Stimulated activated CD4-positive, alpha-beta T cell treated with anti-CD3 and anti-CD28 coated beads, Interleukin-12 subunit alpha, Interleukin-12 subunit beta, amount 100 ng/mL, for 24 hours (primary cell): Measurements from ENCODE around the gene ARMC9.
"Not testable (repeated sequence)": the region's sequence is repeated elsewhere in the genome, so short reads cannot be mapped to it uniquely, and the experiment has no call there.

Experiments used
- DNase-seq, 2 experiments: peaks; one replicate each; pipeline ENCODE4 v3.0.0-alpha.2; 2020; ENCODE audit warnings: low read depth in 2 of 2

ARMC9 gene

DNA sequence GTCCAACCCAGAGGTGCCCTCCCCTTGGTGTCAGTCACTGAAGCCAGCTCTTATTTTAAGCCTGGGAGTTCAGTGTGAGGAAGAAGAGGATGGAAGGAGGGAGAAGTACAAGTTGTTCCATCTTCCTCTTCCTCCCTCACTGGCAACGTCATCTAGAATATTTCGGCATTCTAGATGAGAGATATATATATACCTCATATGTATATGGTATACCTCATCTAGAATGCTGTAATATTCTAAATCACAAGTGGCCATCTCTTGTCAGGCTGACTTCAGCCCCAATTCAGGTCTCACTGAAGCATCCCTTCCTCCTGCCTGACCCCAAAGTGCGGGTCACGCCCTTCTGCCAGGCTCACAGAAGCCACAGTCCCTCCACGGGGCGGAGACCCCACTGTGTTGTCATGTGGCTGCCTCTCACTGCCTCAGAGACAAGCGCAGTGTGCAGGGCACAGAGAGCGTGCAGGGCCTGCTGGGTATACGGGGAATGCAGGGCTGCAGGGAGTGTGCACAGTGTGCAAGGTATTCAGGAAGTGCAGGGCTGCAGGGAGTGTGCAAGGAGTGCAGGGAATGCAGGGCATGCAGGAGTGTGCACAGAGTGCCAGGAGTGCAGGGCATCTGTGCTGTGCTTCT, 164.2 kb downstream of the ARMC9 start:
- DNase-seq, result no peak

- no peak for DNase-seq
Observed at GRCh38 chr2:231364061-231364460, 165.6 kb downstream of the ARMC9 start.

DNA sequence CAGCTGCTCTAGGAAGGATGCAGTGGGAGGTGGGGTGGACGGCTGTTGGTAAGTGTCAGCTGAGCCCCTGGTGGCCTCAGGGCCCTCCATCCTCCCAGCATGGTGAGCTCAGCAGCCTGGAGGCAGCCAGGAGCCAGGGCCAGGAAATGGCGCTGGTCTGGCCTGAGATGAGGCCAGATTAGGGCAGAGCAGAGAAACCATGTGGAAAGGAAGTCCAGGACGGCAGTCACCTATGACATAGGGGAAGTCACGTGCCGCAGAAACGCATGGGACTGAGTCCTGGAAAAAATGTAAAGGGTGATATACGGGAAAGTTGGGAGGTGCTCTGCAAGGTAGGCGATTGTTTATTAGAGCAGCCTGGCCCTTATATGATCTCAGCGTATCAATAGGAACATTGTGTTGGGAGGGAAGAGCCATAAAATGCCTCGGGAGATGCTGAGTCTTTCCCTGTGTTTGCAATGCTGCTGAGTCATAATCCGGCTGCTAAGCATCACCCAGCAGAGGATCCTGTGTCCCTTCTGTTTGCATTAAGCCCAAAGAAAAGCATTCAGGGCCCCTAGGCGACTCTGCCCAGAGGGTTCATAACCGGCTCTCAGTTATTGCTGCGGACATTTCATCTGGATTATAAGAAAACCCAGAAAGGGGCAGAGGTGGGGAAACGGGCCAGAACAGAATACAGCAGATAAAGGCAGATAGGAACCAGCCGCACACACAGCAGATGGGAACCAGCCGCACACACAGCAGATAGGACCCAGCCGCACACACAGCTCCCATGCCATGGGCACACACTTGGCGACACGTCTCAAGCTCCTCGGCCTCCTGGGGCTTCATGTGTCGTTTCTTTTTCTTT, 166.8 kb downstream of the ARMC9 start:
- DNase-seq, result no peak

DNA sequence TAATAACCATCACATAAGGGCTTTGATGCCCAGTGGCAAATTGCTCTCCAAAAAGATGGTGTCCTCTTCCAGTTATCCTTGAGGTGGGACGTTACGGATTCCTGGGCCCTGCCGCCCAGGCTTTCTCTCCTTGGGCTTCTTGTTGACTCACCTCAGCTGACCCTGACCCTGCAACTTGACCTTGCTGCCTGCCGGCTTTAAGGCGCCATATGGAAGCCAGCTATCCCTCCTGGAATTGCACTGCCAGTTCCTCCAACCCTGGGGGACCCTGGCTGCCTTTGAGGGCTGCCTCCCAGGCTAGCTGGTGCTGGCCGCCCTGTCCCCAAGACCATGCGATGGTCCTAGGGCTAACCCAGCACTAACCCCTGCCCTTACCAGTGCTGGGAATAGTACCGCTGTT, 168.7 kb downstream of the ARMC9 start:
- DNase-seq, result no peak

GRCh38 chr2:231369580-231370428, 171.4 kb downstream of the ARMC9 start:
- DNase-seq, result no peak

- DNase-seq, result no peak
Observed at GRCh38 chr2:231370429-231370748, 172.0 kb downstream of the ARMC9 start.

DNA sequence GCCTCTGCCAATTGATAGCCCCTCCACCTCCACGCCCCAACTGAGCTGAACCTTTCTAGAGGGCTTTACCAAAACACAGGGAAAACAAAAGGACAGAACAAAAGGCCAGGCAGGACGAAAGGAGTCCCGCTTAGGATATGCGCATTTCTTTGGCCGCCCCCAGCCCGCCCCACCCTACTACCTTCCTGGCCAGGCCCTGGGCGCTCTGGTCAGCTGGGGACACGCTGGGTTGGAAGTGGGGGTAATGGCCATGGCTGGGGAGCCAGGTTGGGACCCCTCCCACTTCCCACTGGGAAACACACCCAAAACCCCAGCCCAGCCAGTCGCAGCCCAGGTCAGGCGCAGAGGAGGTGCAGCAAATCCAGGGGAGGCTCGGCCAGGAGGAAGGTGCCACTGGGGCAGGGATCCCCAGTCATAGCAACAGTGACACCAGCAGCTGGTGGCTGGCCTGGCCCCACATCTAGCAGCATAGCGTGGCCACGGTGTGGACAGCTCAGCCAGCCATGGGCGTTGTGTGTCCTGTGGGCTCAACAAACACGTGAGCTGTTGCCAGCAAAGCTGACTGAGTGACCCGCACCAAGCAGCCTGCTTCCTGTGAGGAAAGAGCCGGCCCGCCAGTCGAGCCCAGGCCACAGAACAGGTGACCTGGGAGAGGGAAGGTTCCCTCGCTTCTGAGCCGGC, 172.5 kb downstream of the ARMC9 start:
- no peak for DNase-seq

DNA sequence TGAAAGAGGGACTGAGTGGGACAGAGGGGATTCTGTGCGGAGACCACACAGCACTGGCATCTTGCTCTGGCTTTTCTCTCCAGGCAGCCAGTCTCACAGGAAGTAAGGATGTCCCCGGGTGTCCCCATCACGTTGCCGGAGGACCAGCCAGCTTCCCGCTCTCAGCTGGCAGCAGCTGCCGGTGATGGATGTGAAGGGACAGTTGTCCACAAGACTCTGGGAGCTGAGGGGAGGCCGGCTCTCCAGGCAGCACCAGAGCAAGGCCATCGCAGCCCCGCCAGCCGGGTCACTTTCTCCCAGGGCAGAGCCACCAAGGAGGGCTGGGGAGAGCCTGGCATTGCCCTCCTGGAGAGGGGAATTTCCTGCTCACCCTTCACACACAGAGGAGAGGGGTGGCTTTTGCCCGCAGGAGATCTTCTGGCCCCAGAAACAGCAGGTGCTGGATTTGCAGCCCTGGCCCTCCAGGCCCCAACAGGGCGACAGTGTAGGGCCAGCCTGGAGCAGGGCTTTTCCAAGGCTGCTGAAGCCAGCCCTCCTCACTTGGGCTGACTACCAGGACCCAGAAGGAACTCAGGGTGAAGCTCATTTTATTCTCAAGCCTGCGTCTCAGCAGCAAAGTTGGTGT, 173.1 kb downstream of the ARMC9 start:
- DNase-seq, result no peak

GRCh38 chr2:231372326-231372725, 173.9 kb downstream of the ARMC9 start:
- no peak for DNase-seq

DNA sequence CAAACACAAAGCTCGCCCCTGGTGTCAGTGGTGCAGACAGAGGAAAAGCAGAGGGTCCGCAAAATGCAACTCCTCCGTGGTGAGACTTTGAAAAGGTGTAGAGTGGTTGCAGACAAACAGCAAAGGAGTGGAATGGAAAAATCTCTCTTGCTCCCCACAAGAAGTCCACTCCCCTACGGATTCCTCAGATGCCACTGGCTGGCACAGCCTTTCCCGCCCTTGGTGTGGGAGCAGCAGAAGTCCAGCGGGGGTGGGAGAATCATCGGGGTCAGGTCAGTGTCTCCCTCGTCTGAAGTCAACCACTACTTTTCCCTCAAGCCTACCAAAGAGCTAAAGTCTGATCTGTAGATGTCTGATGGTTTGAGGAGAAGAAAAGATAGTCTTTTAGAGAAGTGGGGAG, 174.8 kb downstream of the ARMC9 start:
- no peak for DNase-seq

- no peak for DNase-seq
Observed at GRCh38 chr2:231373786-231374349, 175.4 kb downstream of the ARMC9 start.

DNA sequence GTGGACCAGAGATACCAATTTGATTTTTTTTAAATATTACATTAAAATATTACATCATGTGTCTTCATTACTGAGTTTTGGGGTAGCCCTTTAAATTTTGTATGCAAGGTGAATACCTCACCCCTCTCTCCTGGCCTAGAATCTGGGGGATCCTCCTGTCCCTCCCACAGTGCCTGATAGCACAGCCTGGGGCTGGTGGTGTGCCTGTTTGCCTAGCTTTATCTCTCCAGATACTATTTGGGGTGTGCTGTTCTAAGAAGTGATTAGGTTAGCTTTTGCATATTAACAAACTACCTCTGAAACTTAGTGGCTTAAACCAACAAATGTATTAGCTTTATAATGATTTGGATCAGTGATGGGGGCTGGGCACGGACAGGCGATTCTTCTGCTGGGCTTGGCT, 176.3 kb downstream of the ARMC9 start:
- DNase-seq, result no peak

DNA sequence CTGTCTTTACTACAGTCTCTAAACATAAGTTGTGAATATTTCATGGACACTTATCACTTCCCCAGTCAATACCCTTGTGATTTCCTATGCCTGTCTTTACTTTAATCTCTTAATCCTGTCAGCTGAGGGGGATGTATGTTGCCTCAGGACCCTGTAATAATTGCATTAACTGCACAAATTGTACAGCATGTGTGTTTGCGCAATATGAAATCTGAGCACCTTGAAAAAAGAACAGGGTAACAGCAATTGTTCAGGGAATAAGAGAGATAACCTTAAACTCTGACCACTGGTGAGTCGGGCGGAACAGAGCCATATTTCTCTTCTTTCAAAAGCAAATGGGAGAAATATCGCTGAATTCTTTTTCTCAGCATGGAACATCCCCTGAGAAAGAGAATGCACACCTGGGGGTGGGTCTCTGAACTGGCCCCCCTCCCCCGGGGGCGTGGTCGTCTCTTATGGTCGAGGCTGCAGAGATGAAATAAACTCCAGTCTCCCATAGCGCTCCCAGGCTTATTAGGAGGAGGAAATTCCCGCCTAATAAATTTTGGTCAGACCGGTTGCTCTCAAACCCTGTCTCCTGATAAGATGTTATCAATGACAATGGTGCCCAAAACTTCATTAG, 177.7 kb downstream of the ARMC9 start:
- not testable (repeated sequence) for DNase-seq

GRCh38 chr2:231376857-231377256, 178.4 kb downstream of the ARMC9 start:
- no peak for DNase-seq

DNA sequence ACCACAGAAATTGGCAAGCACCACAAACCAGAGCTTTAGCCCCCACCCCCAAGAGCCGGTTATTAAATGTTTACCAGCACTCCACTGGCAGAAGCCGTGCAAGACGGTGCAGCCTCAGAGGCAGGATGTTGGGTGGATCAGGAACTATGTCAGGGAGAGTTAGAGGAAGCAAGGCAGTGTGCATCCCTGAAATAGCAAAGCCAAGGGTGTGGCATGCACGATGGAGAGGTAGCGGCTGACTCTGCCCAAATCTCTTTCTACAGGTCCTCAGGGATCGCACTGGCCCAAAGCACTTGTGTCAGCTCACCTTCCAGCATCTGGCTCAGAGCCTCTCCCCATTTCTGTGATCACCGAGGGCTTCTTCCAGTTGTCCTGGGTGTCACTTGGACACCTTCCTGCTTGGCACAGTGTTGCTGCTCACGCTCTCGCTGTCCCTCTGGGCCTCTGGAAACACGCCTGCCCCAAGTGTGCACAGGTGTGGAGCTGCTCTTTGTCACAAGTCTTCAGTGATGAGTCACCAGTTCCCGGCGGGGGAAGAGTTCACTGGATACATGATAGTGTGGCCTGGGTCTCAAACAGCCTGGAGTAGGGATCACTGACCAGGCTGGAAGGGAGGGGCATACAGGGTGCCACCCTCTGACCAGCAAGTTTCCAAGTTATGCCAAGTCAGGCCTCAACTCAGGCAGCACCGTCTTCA, 179.7 kb downstream of the ARMC9 start:
- no peak for DNase-seq

GRCh38 chr2:231379266-231380215, 181.1 kb downstream of the ARMC9 start:
- no peak for DNase-seq

DNA sequence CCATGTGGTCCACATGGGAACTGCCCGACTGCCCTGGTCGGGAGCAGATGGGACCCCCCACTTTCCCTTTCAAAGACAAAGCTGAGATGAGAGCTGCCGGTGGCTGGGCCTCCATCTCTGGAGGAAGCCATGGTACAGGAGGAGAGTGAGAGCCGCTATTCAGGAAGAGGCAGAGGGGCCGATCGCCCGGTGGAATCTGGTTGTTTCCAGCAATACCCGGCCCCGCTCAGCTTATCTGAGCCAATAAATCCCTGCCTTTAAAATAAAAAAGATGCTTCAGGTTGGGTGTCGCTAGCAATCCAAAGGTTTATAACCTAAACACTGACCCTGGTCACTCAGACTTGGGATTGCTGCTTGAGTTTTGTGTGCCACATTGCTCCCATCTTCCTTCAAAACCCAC, 181.9 kb downstream of the ARMC9 start:
- DNase-seq, result no peak

DNA sequence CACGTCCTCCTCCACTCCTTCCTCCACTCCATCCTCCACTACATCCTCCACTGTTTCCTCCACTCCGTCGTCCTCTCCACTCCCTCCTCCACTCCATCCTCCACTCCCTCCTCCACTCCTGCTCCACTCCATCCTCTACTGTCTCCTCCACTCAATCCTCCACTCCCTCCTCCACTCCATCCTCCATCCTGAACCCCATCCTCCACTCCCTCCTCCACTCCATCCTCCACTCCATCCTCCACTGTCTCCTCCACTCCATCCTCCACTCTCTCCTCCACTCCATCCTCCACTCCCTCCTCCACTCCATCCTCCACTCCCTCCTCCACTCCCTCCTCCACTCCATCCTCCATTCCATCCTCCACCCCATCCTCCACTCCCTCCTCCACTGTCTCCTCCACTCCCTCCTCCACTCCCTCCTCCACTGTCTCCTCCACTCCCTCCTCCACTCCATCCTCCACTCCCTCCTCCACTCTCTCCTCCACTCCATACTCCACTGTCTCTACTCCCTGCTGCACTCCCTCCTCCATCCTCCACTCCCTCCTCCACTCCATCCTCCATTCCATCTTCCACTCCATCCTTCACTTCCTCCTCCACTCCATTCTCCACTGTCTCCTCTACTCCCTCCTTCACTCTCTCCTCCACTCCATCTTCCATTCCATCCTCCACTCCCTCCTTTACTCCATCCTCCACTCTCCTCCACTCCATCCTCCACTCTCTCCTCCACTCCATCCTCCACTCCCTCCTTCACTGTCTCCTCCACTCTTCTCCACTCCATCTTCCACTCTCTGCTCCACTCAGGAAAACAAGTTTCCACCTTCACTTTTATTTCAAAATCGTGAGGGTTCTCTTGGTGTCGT, 182.8 kb downstream of the ARMC9 start:
- DNase-seq, result no peak
